GM12865 (cell line): ENCODE measurements around the gene GGN.

Experiments used
- DNase-seq: peaks from one replicate; pipeline ENCODE4 v3.0.0; 2010; ENCODE audit warnings: low read depth
- H3K4me3 ChIP-seq: 2 replicates; pipeline ENCODE4 v1.5.1; 2011; ENCODE audit warnings: mild to moderate bottlenecking, low read depth, low read length, control low read depth
- CTCF ChIP-seq: IDR thresholded peaks from 2 replicates; pipeline ENCODE4 v1.5.1; 2011; ENCODE audit warnings: low read length, control low read depth, low read depth, inconsistent platforms; ENCODE audit not compliant: insufficient read depth; ENCODE audit errors: missing control alignments

Gene GGN

DNA sequence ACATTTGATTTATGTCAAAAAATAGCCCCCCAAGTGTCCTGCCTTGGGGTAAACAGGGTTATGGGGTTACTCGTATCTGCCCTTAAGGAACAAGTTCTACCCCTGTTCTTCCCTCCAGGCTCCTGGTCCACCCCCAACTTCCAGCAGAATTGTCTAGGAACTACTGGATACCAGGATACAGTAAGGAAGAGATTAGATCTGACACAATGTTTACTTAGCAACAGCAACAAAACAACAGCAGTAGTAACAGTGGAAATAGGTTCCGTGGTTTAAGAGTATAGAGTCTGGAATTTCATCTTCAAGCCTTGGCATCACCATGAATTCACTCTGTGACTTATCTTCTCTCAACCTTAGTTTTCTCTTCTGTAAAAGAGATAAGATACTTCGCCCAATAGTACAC, 13.3 kb upstream of the GGN start:
- DNase-seq = no peak
- H3K4me3 ChIP-seq = no peak overlapping the region
- TF ChIP-seq CTCF = no peak

- H3K4me3 ChIP-seq = no peak overlapping the region
- DNase-seq = no peak
- no peak for TF ChIP-seq CTCF
Measured at GRCh38 chr19:38400361-38400760, 12.5 kb upstream of the GGN start.

DNA sequence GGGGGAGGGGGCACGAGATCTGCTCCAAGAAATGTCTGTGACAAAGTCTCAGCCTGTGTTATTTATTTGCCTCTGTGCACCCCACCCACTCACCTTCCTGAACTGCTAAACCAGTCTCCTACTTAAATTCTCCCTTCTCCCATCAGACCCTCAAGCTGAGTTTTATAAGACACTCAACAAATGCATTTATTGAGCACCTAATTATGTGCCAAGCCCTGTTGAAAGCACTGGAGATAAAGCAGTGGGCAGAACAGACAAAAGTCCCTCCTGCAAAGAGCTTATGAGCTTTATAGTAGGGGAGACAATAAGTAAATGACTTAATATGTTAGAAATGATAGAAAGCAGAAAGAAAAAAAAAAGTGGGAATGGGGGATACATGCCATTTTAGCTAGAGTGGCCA, 11.7 kb upstream of the GGN start:
- no peak for DNase-seq
- no peak overlapping the region for H3K4me3 ChIP-seq
- TF ChIP-seq CTCF = no peak

GRCh38 chr19:38399081-38399480, 11.2 kb upstream of the GGN start:
- no peak overlapping the region for H3K4me3 ChIP-seq
- TF ChIP-seq CTCF = no peak
- no peak for DNase-seq

DNA sequence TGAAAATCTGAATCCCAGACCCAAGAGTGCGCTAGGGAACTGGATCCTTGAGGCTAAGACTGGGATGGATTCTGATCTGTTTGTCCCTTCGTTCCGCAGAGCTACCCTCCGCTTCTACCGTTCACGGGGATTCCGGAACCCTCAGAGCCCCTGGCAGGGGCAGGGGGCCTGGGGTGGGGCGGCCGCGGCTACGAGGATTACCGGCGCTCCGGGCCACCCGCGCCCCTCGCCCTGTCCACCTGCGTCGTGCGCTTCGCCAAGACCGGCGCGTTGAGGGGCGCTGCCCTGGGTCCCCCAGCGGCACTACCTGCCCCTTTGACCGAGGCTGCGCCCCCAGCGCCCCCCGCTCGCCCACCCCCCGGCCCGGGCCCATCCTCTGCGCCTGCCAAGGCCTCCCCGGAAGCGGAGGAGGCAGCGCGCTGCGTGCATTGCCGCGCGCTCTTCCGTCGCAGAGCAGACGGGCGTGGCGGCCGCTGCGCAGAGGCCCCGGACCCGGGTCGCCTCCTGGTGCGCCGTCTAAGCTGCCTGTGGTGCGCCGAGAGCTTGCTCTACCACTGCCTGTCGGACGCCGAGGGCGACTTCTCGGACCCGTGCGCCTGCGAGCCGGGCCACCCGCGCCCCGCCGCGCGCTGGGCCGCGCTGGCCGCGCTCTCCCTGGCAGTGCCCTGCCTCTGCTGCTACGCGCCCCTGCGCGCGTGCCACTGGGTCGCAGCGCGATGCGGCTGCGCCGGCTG, 7.7 kb upstream of the GGN start:
- TF ChIP-seq CTCF = no peak
- no peak for DNase-seq
- no peak overlapping the region for H3K4me3 ChIP-seq

- no peak for TF ChIP-seq CTCF
- no peak overlapping the region for H3K4me3 ChIP-seq
- DNase-seq = peak; percentile 38
Measured at GRCh38 chr19:38394488-38394887, 6.7 kb upstream of the GGN start.

DNA sequence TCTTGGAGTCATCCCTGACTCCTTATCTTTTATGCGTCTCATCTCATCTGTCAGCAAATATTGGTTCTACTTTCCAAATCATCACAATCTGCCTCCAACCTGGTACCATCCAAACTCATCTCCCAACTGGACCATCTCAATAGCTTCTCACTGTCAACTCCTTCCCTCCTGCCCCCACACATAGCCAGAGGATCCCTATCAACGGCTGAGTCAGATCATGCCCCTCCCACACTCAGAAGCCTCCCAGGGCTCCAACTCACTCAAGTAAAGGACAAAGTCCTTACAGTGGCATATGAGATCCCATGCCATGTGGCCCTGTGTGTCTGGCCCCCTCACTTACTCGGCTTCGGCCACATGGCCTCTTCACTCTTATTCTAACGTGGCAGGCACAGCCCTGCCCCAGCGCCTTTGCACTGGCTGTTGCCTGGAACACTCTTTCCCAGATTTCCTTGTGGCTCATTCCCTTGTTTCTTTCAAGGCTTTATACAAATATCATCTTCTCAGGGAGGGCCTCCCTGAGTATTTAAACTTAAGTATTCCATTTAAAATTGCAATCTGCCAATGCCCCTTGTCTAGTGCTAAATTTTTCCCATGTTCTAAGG, 5.0 kb upstream of the GGN start:
- no peak for TF ChIP-seq CTCF
- H3K4me3 ChIP-seq = no peak overlapping the region
- no peak for DNase-seq
